Measurements from ENCODE around the gene PCCA. TPM values are rescaled to one million over a fixed set of nuclear protein-coding genes. Genes with fewer than 3 reads are reported as not detected.

The PCCA gene
- total RNA-seq, 1 donor from 2014 or later: 33.4 TPM

GRCh38 chr13:100106705-100107104 is 17.8 kb downstream of the PCCA start:
- no peak overlapping the region for H3K27ac ChIP-seq
- H3K4me1 ChIP-seq: peaks cover 17% of the 10 kb centered on the region
- no peaks in the 10 kb centered on the region for H3K27me3 ChIP-seq
- no peak for DNase-seq (ENCODE audit: extremely low spot score in 2 of 2)
- H3K36me3 ChIP-seq: no peaks in the 10 kb centered on the region
- H3K4me3 ChIP-seq: no peak overlapping the region
- no peaks in the 10 kb centered on the region for H3K9me3 ChIP-seq
- TF ChIP-seq POLR2AphosphoS5 (IDR thresholded peaks at IDR 0.05; ENCODE audit: insufficient read depth in 1 of 2, low read depth in 1 of 2) (peak in 1 of 2 donors; percentile 55), POLR2A (IDR thresholded peaks at IDR 0.05) (no peak)
- intact Hi-C loops (cut with DNase I): no loop called here

DNA sequence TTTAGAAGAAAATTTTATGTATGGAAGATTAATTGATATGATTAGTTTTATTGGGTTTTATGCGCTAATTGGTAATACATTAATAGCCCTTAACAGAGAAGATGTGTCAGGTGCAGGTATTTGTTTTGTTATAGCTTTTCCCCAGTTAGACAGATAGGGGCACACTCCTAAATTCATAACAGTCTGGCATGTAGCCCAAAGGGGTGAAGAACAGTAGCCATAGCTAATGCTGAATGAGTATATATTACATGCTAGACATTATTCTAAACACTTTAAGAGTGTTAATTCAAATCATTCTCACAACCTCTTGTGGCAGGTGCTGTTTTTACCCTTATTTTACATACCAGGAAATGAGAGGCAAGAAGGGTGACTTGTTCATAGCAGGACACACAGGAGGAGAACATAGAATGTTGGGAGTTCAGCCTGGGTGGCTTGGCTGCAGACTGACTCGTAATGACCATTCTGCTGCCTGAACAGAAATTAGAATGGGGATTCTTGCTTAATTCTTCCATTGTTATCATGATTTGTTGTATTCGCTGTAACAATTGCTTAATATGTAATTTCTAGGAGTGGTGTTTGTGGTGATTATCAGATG is 20.1 kb downstream of the PCCA start:
- DNase-seq (ENCODE audit: extremely low spot score in 2 of 2): no peak
- no peak overlapping the region for H3K27ac ChIP-seq

GRCh38 chr13:100110269-100110668 is 21.4 kb downstream of the PCCA start:
- TF ChIP-seq POLR2A (IDR thresholded peaks at IDR 0.05) (no peak), POLR2AphosphoS5 (IDR thresholded peaks at IDR 0.05; ENCODE audit: insufficient read depth in 1 of 2, low read depth in 1 of 2) (no peak)
- TF ChIP-seq, protein P1, sequence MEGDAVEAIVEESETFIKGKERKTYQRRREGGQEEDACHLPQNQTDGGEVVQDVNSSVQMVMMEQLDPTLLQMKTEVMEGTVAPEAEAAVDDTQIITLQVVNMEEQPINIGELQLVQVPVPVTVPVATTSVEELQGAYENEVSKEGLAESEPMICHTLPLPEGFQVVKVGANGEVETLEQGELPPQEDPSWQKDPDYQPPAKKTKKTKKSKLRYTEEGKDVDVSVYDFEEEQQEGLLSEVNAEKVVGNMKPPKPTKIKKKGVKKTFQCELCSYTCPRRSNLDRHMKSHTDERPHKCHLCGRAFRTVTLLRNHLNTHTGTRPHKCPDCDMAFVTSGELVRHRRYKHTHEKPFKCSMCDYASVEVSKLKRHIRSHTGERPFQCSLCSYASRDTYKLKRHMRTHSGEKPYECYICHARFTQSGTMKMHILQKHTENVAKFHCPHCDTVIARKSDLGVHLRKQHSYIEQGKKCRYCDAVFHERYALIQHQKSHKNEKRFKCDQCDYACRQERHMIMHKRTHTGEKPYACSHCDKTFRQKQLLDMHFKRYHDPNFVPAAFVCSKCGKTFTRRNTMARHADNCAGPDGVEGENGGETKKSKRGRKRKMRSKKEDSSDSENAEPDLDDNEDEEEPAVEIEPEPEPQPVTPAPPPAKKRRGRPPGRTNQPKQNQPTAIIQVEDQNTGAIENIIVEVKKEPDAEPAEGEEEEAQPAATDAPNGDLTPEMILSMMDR (IDR thresholded peaks at IDR 0.05): no peak
- intact Hi-C loops (cut with DNase I): no loop called here
- H3K36me3 ChIP-seq: peaks cover 0 to 3% of the 10 kb centered on the region in 2 donors
- no peak overlapping the region for H3K4me3 ChIP-seq
- no peak for DNase-seq (ENCODE audit: extremely low spot score in 2 of 2)
- no peaks in the 10 kb centered on the region for H3K27me3 ChIP-seq
- H3K27ac ChIP-seq: no peak overlapping the region
- no peaks in the 10 kb centered on the region for H3K9me3 ChIP-seq
- H3K4me1 ChIP-seq: peaks cover 9% of the 10 kb centered on the region

More for the DNA sequence above, 20.1 kb downstream of the PCCA start:
- TF ChIP-seq POLR2A (IDR thresholded peaks at IDR 0.05) (no peak), POLR2AphosphoS5 (IDR thresholded peaks at IDR 0.05; ENCODE audit: insufficient read depth in 1 of 2, low read depth in 1 of 2) (no peak)
- TF ChIP-seq, protein P1 (IDR thresholded peaks at IDR 0.05): no peak
- Histone ChIP-seq H3K27me3 (no peaks in the 10 kb centered on the region), H3K4me3 (no peak overlapping the region), H3K4me1 (peaks cover 9% of the 10 kb centered on the region), H3K36me3 (no peaks in the 10 kb centered on the region), H3K9me3 (no peaks in the 10 kb centered on the region)
- intact Hi-C loops (cut with DNase I): no loop called here

GRCh38 chr13:100112186-100112838 is 23.4 kb downstream of the PCCA start:
- peaks cover 0 to 3% of the 10 kb centered on the region in 2 donors for H3K36me3 ChIP-seq
- H3K27ac ChIP-seq: no peak overlapping the region
- no peak for DNase-seq (ENCODE audit: extremely low spot score in 2 of 2)
- intact Hi-C loops (cut with DNase I): no loop called here
- peaks cover 3% of the 10 kb centered on the region for H3K4me1 ChIP-seq
- no peaks in the 10 kb centered on the region for H3K27me3 ChIP-seq
- H3K4me3 ChIP-seq: no peak overlapping the region
- no peaks in the 10 kb centered on the region for H3K9me3 ChIP-seq
- TF ChIP-seq POLR2A (IDR thresholded peaks at IDR 0.05) (no peak), POLR2AphosphoS5 (IDR thresholded peaks at IDR 0.05; ENCODE audit: insufficient read depth in 1 of 2, low read depth in 1 of 2) (no peak)
- TF ChIP-seq, protein P1 (IDR thresholded peaks at IDR 0.05): no peak

DNA sequence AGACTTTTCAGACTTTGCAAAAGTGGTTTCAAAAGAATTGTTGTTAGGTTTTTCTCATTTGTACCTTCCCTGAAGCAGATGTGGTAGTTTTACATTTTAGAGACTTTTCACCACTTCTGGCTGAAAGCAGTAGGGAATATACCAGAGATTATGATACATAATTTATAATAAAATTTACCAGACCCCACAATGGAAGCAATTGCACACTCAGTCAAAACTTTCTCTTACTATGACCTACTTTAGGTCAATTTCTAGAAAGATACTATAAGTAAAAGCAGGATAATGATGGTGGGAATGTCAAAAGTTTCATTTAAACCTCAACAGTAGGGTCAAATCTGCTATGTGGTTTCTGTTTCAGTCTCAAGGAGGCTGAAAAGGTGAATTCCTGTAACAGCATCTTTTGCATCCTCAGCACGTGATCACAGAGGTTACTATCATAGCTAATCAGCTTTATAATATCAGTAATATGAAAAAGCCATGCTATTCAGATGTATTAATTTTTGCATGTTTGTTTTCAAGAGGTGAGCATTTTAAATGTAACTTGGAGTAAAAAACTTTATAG is 26.9 kb downstream of the PCCA start:
- intact Hi-C loops (cut with DNase I): no loop called here
- no peak overlapping the region for H3K4me3 ChIP-seq
- no peaks in the 10 kb centered on the region for H3K27me3 ChIP-seq
- no peaks in the 10 kb centered on the region for H3K9me3 ChIP-seq
- TF ChIP-seq POLR2AphosphoS5 (IDR thresholded peaks at IDR 0.05; ENCODE audit: insufficient read depth in 1 of 2, low read depth in 1 of 2) (no peak), POLR2A (IDR thresholded peaks at IDR 0.05) (no peak)
- TF ChIP-seq, protein P1 (IDR thresholded peaks at IDR 0.05): no peak
- no peak overlapping the region for H3K27ac ChIP-seq
- DNase-seq (ENCODE audit: extremely low spot score in 2 of 2): no peak
- H3K4me1 ChIP-seq: no peaks in the 10 kb centered on the region
- H3K36me3 ChIP-seq: peaks cover 0 to 3% of the 10 kb centered on the region in 2 donors

Data from vagina (tissue), 2 donors.